ENCODE results near the gene HERC5. TPM values are rescaled to one million over a fixed set of nuclear protein-coding genes. Genes with fewer than 3 reads are reported as not detected.
A peak's percentile ranks its signal among the peaks of the same experiment; 100 is the strongest.

Gene HERC5
- total RNA-seq, 1 donor from 2014 or later = 18.4 TPM

DNA sequence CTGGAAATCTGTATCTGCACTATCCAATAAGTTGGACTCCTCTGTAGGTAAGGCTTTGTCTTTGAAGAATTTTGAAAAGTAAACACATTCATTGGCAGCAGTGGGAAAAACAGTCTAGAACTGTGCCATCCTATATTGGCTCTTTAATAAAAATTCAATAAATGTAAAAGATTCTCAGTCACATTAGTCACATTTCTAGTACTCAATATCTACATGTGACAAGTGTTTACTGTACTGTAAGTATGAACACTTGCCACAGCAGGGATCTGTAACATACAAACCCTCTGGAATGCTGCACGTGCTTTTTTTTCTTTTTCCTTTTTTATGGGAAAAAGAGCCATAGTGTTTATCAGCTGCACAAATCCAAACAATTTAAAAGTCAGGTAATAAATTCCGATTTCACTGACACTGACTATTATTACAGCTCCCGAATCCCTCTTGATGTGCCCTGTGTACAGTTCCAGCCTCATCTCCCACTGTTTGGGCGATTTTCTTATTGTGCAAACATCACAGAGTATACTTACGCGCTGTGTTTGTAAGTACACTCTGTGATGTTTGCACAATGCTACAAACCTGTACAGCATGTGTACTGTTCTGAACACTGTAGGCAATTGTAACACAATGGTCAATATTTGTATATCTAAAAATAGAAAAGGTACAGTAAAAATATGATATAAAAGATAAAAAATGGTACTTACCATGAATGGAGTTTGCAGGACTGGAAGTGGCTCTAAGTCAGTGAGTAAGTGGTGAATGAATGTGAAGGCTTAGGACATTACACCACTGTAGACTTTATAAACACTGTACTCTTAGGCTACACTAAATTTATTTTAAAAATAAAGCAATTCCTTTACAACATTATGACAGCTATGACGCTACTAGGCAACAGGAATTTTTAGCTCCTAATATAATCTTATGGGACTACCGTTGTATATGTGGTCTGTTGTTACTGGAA lies 57.9 kb downstream of the HERC5 start:
- Histone ChIP-seq H3K4me3 (no peak overlapping the region), H3K9me3 (no peaks in the 10 kb centered on the region), H3K27me3 (no peaks in the 10 kb centered on the region), H3K27ac (no peak overlapping the region), H3K36me3 (no peaks in the 10 kb centered on the region), H3K4me1 (peaks cover 4% of the 10 kb centered on the region)
- DNase-seq (no peak), ATAC-seq (peak; percentile 94)
- intact Hi-C loops (cut with DNase I) = loop anchor here (5.0 to 10.0 kb wide), 2 partner anchors 140 to 293 kb away; partner anchors contain the start of gene HERC6
- TF ChIP-seq CTCF (IDR thresholded peaks at IDR 0.05) = no peak

GRCh38 chr4:88516746-88517145 lies 59.8 kb downstream of the HERC5 start:
- DNase-seq = no peak

DNA sequence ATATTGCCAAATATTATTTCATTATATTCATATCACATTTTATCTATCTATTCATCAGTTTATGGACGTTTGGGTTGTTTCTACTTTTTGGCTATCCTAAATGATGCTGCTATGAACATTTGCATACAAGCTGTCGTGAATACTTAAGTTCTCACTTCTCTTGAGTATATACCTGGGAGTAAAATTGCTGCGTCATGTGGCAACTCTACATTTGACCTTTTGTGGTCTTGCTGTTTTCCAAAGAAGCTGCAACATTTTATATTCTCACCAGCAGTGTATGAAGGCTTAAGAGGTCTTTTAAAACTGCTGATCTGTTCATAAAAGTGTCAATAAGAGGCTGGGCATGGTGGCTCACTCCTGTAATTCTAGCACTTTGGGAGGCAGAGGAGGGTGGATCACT lies 60.9 kb downstream of the HERC5 start:
- intact Hi-C loops (cut with DNase I) = loop anchor here (5.0 to 10.0 kb wide), 2 partner anchors 143 to 296 kb away; partner anchors contain the start of gene HERC6
- no peak overlapping the region for H3K4me3 ChIP-seq

More at GRCh38 chr4:88516746-88517145, 59.8 kb downstream of the HERC5 start:
- ATAC-seq = no peak
- H3K4me1 ChIP-seq = peaks cover 5% of the 10 kb centered on the region
- intact Hi-C loops (cut with DNase I) = loop anchor here (5.0 to 10.0 kb wide), 2 partner anchors 142 to 294 kb away; partner anchors contain the start of gene HERC6
- no peak overlapping the region for H3K4me3 ChIP-seq
- no peaks in the 10 kb centered on the region for H3K27me3 ChIP-seq
- TF ChIP-seq CTCF (IDR thresholded peaks at IDR 0.05) = no peak
- peaks cover 9% of the 10 kb centered on the region for H3K36me3 ChIP-seq
- no peaks in the 10 kb centered on the region for H3K9me3 ChIP-seq
- H3K27ac ChIP-seq = no peak overlapping the region

GRCh38 chr4:88518911-88519310 lies 62.0 kb downstream of the HERC5 start:
- Histone ChIP-seq H3K4me1 (peaks cover 13% of the 10 kb centered on the region), H3K36me3 (peaks cover 9% of the 10 kb centered on the region), H3K27ac (no peak overlapping the region), H3K9me3 (no peaks in the 10 kb centered on the region), H3K4me3 (no peak overlapping the region), H3K27me3 (no peaks in the 10 kb centered on the region)
- TF ChIP-seq CTCF (IDR thresholded peaks at IDR 0.05) = no peak
- ATAC-seq = no peak
- intact Hi-C loops (cut with DNase I) = loop anchor here (5.0 to 10.0 kb wide), 2 partner anchors 144 to 297 kb away; partner anchors contain the start of gene HERC6
- no peak for DNase-seq

More for the DNA sequence above, 60.9 kb downstream of the HERC5 start:
- Histone ChIP-seq H3K36me3 (peaks cover 9% of the 10 kb centered on the region), H3K4me1 (peaks cover 13% of the 10 kb centered on the region), H3K27me3 (no peaks in the 10 kb centered on the region), H3K9me3 (no peaks in the 10 kb centered on the region), H3K27ac (no peak overlapping the region)
- DNase-seq (no peak), ATAC-seq (no peak)
- no peak for TF ChIP-seq CTCF (IDR thresholded peaks at IDR 0.05)

- DNase-seq (peak; percentile 74), ATAC-seq (peak; percentile 41)
Measured at GRCh38 chr4:88522702-88523324, 65.9 kb downstream of the HERC5 start.

More at GRCh38 chr4:88522702-88523324, 65.9 kb downstream of the HERC5 start:
- H3K9me3 ChIP-seq = no peaks in the 10 kb centered on the region
- no peaks in the 10 kb centered on the region for H3K27me3 ChIP-seq
- no peak for TF ChIP-seq CTCF (IDR thresholded peaks at IDR 0.05)
- intact Hi-C loops (cut with DNase I) = no loop called here
- H3K4me3 ChIP-seq = peak overlapping the region; percentile 64
- peaks cover 9% of the 10 kb centered on the region for H3K36me3 ChIP-seq
- H3K27ac ChIP-seq = peak overlapping the region; percentile 83
- H3K4me1 ChIP-seq = peaks cover 16% of the 10 kb centered on the region
